Tibial nerve (tissue), 4 donors: ENCODE measurements around the gene NAPSA. TPM values are rescaled to one million over a fixed set of nuclear protein-coding genes. Genes with fewer than 3 reads are reported as not detected.
"Not testable (repeated sequence)": the region's sequence is repeated elsewhere in the genome, so short reads cannot be mapped to it uniquely, and the experiment has no call there.

ENCODE experiments used
- DNase-seq, 2 donors: peaks; one replicate each; pipeline ENCODE4 v3.0.0-alpha.2; 2019; ENCODE audit warnings: low spot score in 2 of 2
- H3K27ac ChIP-seq, 4 donors: fragments of 200-600 bp; sonication (generic) in 3 of 4; one replicate each; pipeline ENCODE4 v1.5.1; 2017 to 2019; ENCODE audit warnings: mild to moderate bottlenecking in 1 of 4
- H3K27me3 ChIP-seq, 2 donors: fragments of 200-600 bp; sonication (generic) in 1 of 2; one replicate each; pipeline versions ENCODE4 v1.5.1 to v1.6.0; 2017 to 2019
- H3K36me3 ChIP-seq, 3 donors: fragments of 200-600 bp; sonication (generic); one replicate each; pipeline ENCODE4 v1.5.1; 2018 to 2019
- H3K4me1 ChIP-seq, 4 donors: fragments of 200-600 bp; sonication (generic) in 3 of 4; one replicate each; pipeline ENCODE4 v1.5.1; 2017 to 2019
- H3K4me3 ChIP-seq, 4 donors: fragments of 200-600 bp; sonication (generic) in 3 of 4; one replicate each; pipeline ENCODE4 v1.5.1; 2017 to 2019; ENCODE audit warnings: mild to moderate bottlenecking in 1 of 4, moderate library complexity in 1 of 4
- H3K9me3 ChIP-seq, 4 donors: fragments of 200-600 bp; sonication (generic) in 3 of 4; one replicate each; pipeline ENCODE4 v1.5.1; 2017 to 2019
- EP300 ChIP-seq, 2 donors: sonication (generic); formaldehyde crosslinking; IDR thresholded peaks; one replicate each; pipeline ENCODE4 v1.6.1; 2017; ENCODE audit warnings: antibody characterized with exemption in 2 of 2, mild to moderate bottlenecking in 1 of 2
- POLR2A ChIP-seq, 2 donors: fragments of 450-650 bp; IDR thresholded peaks; one replicate each; pipeline ENCODE4 v1.6.1; 2017; ENCODE audit warnings: antibody characterized with exemption in 2 of 2, mild to moderate bottlenecking in 2 of 2, moderate library complexity in 2 of 2
- WGBS, 2 donors: methylation state at CpG; one replicate each; pipeline ENCODE4 v1.1.5; 2018; 5-methylcytosine and 5-hydroxymethylcytosine counted together
- total RNA-seq, 4 donors: library from RNA; depleted of rRNA; stranded (reverse); fragments of >200 nt; gene quantifications; one replicate each; pipeline ENCODE4 v1.1.0, GENCODE V29; 2016
- TF ChIP-seq, protein P1 (sequence below), 5 experiments: fragments of 200-600 bp in 3 of 5; fragments of 450-650 bp in 2 of 5; sonication (generic) in 3 of 5; IDR thresholded peaks; one replicate each; pipeline ENCODE4 v1.5.1; 2016 to 2019; ENCODE audit warnings: antibody characterized with exemption in 5 of 5, mild to moderate bottlenecking in 3 of 5, moderate library complexity in 2 of 5

The NAPSA gene
- total RNA-seq, 4 donors from 2014 or later: 0.39 to 2.1 TPM; not detected in 2

DNA sequence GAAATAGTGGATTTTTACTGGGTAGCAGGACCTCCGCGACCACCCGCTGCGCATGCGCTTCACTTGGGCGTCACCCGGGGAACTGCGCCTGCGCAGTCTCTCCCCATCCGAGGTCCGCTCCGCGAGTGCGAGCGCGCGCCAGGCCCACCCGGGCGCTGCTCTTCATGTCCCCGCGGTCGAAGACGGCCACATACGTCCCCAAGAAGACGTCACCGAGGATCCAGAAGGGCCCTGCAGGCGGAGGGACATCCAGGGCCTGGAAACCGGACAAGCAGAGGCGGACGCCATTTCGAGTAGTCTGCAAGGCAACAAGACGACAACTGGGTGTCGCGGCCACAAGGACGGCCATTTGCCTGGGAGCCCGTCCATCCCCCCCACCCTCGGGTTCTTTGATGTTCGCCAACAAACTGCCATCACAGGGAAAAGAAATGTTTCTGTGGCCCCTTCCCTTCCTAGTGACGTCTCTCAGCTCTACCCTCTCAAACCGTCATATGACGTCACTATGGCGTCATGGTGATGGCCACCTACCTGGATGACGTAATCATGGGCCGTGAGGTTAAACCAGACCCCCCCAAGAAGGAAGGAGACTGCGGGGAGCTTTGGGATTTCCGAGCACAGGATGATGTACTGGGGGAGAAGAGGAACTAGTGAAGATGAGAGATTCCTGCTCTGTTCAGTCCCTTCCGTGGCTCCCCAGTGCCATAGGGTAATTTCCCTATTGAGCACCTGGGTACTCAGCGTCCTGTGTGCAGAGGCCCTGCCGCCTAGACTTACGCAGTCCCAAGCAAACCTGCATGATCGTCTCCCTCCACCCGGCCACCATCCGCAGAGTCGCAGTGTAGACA, 6.7 kb downstream of the NAPSA start:
- TF ChIP-seq EP300 (IDR thresholded peaks at IDR 0.05): peak in 1 of 2 donors; percentile 67
- TF ChIP-seq, protein P1, sequence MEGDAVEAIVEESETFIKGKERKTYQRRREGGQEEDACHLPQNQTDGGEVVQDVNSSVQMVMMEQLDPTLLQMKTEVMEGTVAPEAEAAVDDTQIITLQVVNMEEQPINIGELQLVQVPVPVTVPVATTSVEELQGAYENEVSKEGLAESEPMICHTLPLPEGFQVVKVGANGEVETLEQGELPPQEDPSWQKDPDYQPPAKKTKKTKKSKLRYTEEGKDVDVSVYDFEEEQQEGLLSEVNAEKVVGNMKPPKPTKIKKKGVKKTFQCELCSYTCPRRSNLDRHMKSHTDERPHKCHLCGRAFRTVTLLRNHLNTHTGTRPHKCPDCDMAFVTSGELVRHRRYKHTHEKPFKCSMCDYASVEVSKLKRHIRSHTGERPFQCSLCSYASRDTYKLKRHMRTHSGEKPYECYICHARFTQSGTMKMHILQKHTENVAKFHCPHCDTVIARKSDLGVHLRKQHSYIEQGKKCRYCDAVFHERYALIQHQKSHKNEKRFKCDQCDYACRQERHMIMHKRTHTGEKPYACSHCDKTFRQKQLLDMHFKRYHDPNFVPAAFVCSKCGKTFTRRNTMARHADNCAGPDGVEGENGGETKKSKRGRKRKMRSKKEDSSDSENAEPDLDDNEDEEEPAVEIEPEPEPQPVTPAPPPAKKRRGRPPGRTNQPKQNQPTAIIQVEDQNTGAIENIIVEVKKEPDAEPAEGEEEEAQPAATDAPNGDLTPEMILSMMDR (IDR thresholded peaks at IDR 0.05): no peak
- TF ChIP-seq POLR2A (IDR thresholded peaks at IDR 0.05): peak; percentile 22 to 55
- WGBS, 2 donors: 46 to 59% methylated on average over 44 to 52 of the region's 54 CpGs
- DNase-seq: no peak
- Histone ChIP-seq H3K36me3 (no peaks in the 10 kb centered on the region), H3K27me3 (no peaks in the 10 kb centered on the region), H3K4me3 (peak overlapping the region; percentile 39 to 52 (median 46)), H3K4me1 (peaks cover 0 to 17% (median 1%) of the 10 kb centered on the region in 4 donors), H3K9me3 (no peaks in the 10 kb centered on the region), H3K27ac (peak overlapping the region; percentile 44 to 90 (median 85))

- H3K27ac ChIP-seq: peak overlapping the region; percentile 44 to 90 (median 85)
- H3K36me3 ChIP-seq: no peaks in the 10 kb centered on the region
- peaks cover 0 to 17% (median 1%) of the 10 kb centered on the region in 4 donors for H3K4me1 ChIP-seq
- TF ChIP-seq EP300 (IDR thresholded peaks at IDR 0.05) (peak in 1 of 2 donors; percentile 8), POLR2A (IDR thresholded peaks at IDR 0.05) (peak; percentile 19 to 28)
- TF ChIP-seq, protein P1 (IDR thresholded peaks at IDR 0.05): peak; percentile 88 to 93 (median 90)
- 15 to 20% methylated on average over 53 to 54 of the region's 54 CpGs for WGBS, 2 donors
- H3K27me3 ChIP-seq: no peaks in the 10 kb centered on the region
- peak overlapping the region; percentile 35 to 52 (median 46) for H3K4me3 ChIP-seq
- peak; percentile 55 to 83 for DNase-seq
- H3K9me3 ChIP-seq: no peaks in the 10 kb centered on the region
Observed at GRCh38 chr19:50357178-50358100, 8.0 kb downstream of the NAPSA start.

DNA sequence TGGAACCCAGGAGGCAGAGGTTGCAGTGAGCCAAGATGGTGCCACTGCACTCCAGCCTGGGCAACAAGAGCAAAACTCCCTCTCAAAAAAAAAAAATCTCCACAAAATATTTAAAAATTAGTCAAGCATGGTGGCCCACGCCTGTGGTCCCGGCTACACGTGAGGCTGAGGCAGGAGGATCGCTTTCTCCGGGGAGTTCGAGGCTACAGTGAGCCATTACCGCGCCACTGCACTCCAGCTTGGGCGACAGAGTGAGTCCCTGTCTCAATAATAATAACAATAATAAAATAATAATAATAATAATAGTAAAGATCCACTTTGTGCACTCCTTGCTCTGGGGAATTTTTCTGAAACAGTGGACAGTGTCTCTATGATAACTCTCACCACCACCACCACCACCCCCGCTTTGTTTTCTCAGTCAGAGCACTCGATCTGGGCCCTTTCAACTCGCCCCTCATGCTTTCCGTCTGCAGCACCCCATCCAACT, 8.7 kb downstream of the NAPSA start:
- Histone ChIP-seq H3K27ac (peak overlapping the region in 2 of 4 donors; percentile 44 to 86), H3K4me1 (peaks cover 0 to 17% (median 1%) of the 10 kb centered on the region in 4 donors), H3K4me3 (peak overlapping the region in 2 of 4 donors; percentile 48 to 52), H3K36me3 (no peaks in the 10 kb centered on the region), H3K9me3 (no peaks in the 10 kb centered on the region), H3K27me3 (no peaks in the 10 kb centered on the region)
- TF ChIP-seq POLR2A (IDR thresholded peaks at IDR 0.05): no peak
- TF ChIP-seq EP300 (IDR thresholded peaks at IDR 0.05): no peak
- TF ChIP-seq, protein P1 (IDR thresholded peaks at IDR 0.05): no peak
- no peak for DNase-seq
- 39 to 40% methylated on average over 13 of the region's 13 CpGs for WGBS, 2 donors

GRCh38 chr19:50353487-50353880, 12.0 kb downstream of the NAPSA start:
- H3K4me1 ChIP-seq: peaks cover 0 to 17% (median 1%) of the 10 kb centered on the region in 4 donors
- H3K9me3 ChIP-seq, H3K27ac ChIP-seq, H3K27me3 ChIP-seq, DNase-seq, H3K4me3 ChIP-seq, H3K36me3 ChIP-seq: not testable (repeated sequence)
- WGBS, 2 donors: 92 to 93% methylated on average over 7 of the region's 7 CpGs

DNA sequence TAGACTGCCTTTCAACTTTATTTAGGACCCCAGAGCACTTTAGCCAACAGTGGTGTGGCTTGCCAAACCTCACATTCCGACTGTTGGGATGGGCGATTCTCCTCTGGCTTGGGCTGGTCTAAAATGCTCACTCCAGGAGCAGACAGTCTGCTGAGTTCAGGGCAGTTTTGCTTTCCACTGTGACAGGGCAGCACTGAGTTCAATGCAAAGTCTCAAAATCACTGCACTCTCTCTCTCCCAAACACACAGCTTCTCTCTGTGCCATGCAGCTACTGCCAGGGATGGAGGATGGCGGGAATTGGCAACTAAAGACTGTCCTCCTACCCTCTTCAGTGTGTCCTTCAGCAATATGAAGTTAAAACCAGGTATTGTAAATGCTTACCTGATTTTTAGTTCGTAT, 13.2 kb downstream of the NAPSA start:
- no peaks in the 10 kb centered on the region for H3K27me3 ChIP-seq
- DNase-seq: no peak
- H3K9me3 ChIP-seq: no peaks in the 10 kb centered on the region
- H3K36me3 ChIP-seq: no peaks in the 10 kb centered on the region
- H3K4me3 ChIP-seq: no peak overlapping the region
- no peak for TF ChIP-seq EP300 (IDR thresholded peaks at IDR 0.05)
- TF ChIP-seq, protein P1 (IDR thresholded peaks at IDR 0.05): no peak
- no peak for TF ChIP-seq POLR2A (IDR thresholded peaks at IDR 0.05)
- H3K4me1 ChIP-seq: peaks cover 0 to 6% (median 2%) of the 10 kb centered on the region in 4 donors
- no peak overlapping the region for H3K27ac ChIP-seq
- 62 to 68% methylated on average over 4 of the region's 4 CpGs for WGBS, 2 donors
